CD4-positive, CD25-positive, alpha-beta regulatory T cell (primary cell): ENCODE measurements around the gene CERS6. TPM values are rescaled to one million over a fixed set of nuclear protein-coding genes. Genes with fewer than 3 reads are reported as not detected.

Experiments
- ATAC-seq, 2 donors: fragments of 150-1000 bp; cut with Tn5 transposase; one replicate each; pipeline ENCODE4 v1.10.0; 2021; ENCODE audit warnings: low read depth in 2 of 2, moderate number of reproducible peaks in 2 of 2, moderate library complexity in 1 of 2
- DNase-seq, 3 donors: peaks; one replicate each; pipeline versions ENCODE4 v3.0.0 to v3.0.0-alpha.2; 2012 to 2022; ENCODE audit warnings: mixed read lengths in 1 of 3
- H3K27ac ChIP-seq: one replicate; pipeline ENCODE4 v1.7.0; 2013; ENCODE audit warnings: mild to moderate bottlenecking, low read length; ENCODE audit not compliant: insufficient read depth, poor library complexity, severe bottlenecking
- H3K27me3 ChIP-seq: one replicate; pipeline ENCODE4 v1.7.0; 2013; ENCODE audit warnings: low read length; ENCODE audit not compliant: control insufficient read depth, insufficient read depth
- H3K36me3 ChIP-seq: one replicate; pipeline ENCODE4 v1.7.0; 2013; ENCODE audit warnings: mild to moderate bottlenecking, low read length, moderate library complexity; ENCODE audit not compliant: control insufficient read depth, insufficient read depth
- H3K4me1 ChIP-seq: 2 replicates; pipeline ENCODE4 v1.7.0; 2013; ENCODE audit warnings: mild to moderate bottlenecking, low read length; ENCODE audit not compliant: insufficient read depth, control insufficient read depth, poor library complexity, severe bottlenecking
- H3K4me3 ChIP-seq: one replicate; pipeline ENCODE4 v1.7.0; 2013; ENCODE audit warnings: low read depth, mild to moderate bottlenecking, low read length, moderate library complexity
- H3K9me3 ChIP-seq, 2 experiments: 1 replicate in 1 of 2; 2 replicates in 1 of 2; pipeline ENCODE4 v1.7.0; 2013; ENCODE audit warnings: low read length in 2 of 2, mild to moderate bottlenecking in 1 of 2, moderate library complexity in 1 of 2; ENCODE audit not compliant: control insufficient read depth in 2 of 2
- H3K27ac Mint-ChIP-seq, 3 donors: one replicate each; pipeline ENCODE4 v1.8.0; 2020 to 2022; ENCODE audit warnings: mild to moderate bottlenecking in 3 of 3, mixed read lengths in 3 of 3, moderate library complexity in 2 of 3
- H3K27me3 Mint-ChIP-seq: one replicate; pipeline ENCODE4 v1.8.0; 2022; ENCODE audit warnings: mild to moderate bottlenecking, mixed read lengths
- H3K36me3 Mint-ChIP-seq: one replicate; pipeline ENCODE4 v1.8.0; 2020; ENCODE audit warnings: mixed read lengths
- H3K4me1 Mint-ChIP-seq, 4 donors: one replicate each; pipeline ENCODE4 v1.8.0; 2020 to 2022; ENCODE audit warnings: mixed read lengths in 4 of 4, mild to moderate bottlenecking in 1 of 4
- H3K4me3 Mint-ChIP-seq, 4 donors: one replicate each; pipeline ENCODE4 v1.8.0; 2020 to 2022; ENCODE audit warnings: mild to moderate bottlenecking in 4 of 4, mixed read lengths in 4 of 4, moderate library complexity in 3 of 4
- H3K9me3 Mint-ChIP-seq, 7 donors: one replicate each; pipeline ENCODE4 v1.8.0; 2020 to 2022; ENCODE audit warnings: mixed read lengths in 7 of 7, mild to moderate bottlenecking in 3 of 7, moderate library complexity in 2 of 7
- polyA plus RNA-seq, 4 donors: library from polyadenylated mRNA; unstranded; fragments of 300-500 nt; fragmentation: Illumina TruSeq; gene quantifications; one replicate each; pipeline ENCODE4 v1.2.3, GENCODE V29; 2021
- total RNA-seq: library from RNA; stranded (reverse); gene quantifications from one replicate; pipeline ENCODE4 v1.2.3, GENCODE V29; 2022

Gene CERS6
- total and polyA plus RNA-seq, 5 donors from 2014 or later, result 1.3 to 5.3 (median 3.6) TPM

- Mint-ChIP-seq H3K4me3 (no peak overlapping the region), H3K27me3 (peaks cover 2% of the 10 kb centered on the region), H3K9me3 (no peaks in the 10 kb centered on the region), H3K36me3 (no peaks in the 10 kb centered on the region), H3K4me1 (peaks cover 0 to 2% (median 0%) of the 10 kb centered on the region in 4 donors), H3K27ac (no peak overlapping the region)
- no peaks in the 10 kb centered on the region for H3K27me3 ChIP-seq
- no peaks in the 10 kb centered on the region for H3K36me3 ChIP-seq
- DNase-seq (no peak), ATAC-seq (no peak)
- no peaks in the 10 kb centered on the region for H3K4me1 ChIP-seq
- H3K9me3 ChIP-seq, result no peaks in the 10 kb centered on the region
- no peak overlapping the region for H3K27ac ChIP-seq
- no peak overlapping the region for H3K4me3 ChIP-seq
These were observed 230.6 kb downstream of the CERS6 start for GRCh38 chr2:168686452-168687191.

GRCh38 chr2:168687314-168687713 lies 231.2 kb downstream of the CERS6 start:
- no peak overlapping the region for H3K4me3 ChIP-seq
- H3K4me1 Mint-ChIP-seq, result peaks cover 0 to 2% (median under 1%) of the 10 kb centered on the region in 4 donors
- no peak overlapping the region for H3K27ac ChIP-seq
- DNase-seq (peak in 1 of 3 donors; percentile 14), ATAC-seq (no peak)
- H3K27me3 ChIP-seq, result no peaks in the 10 kb centered on the region
- no peaks in the 10 kb centered on the region for H3K36me3 Mint-ChIP-seq
- no peak overlapping the region for H3K4me3 Mint-ChIP-seq
- H3K36me3 ChIP-seq, result no peaks in the 10 kb centered on the region
- H3K27me3 Mint-ChIP-seq, result peaks cover 5% of the 10 kb centered on the region
- no peak overlapping the region for H3K27ac Mint-ChIP-seq
- H3K9me3 ChIP-seq, result no peaks in the 10 kb centered on the region
- H3K9me3 Mint-ChIP-seq, result no peaks in the 10 kb centered on the region
- no peaks in the 10 kb centered on the region for H3K4me1 ChIP-seq

DNA sequence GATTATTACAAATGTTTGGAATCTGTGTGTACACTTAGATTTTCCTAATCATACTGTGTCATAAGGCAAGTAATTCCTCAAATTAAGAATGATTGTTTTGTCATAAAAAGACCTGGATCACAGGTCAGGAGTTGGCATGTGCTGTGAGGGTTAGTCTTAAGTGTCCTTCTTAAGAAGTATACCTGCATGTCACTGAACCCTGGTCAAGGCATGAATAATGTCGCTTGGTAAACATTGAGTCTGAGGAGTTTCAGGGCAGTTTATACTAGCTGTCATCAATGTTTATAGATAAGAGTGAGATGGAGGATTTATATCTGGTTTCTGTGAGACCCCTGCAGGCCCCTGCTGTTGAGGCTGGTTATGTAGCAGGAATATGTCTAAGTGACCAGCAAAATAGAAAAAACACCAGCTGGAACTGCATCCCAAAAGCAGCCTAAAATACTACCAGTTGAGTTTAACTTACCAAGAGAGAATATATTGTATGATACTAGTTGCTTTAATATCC lies 234.4 kb downstream of the CERS6 start:
- H3K9me3 Mint-ChIP-seq, result no peaks in the 10 kb centered on the region
- Histone ChIP-seq H3K27me3 (no peaks in the 10 kb centered on the region), H3K36me3 (no peaks in the 10 kb centered on the region), H3K9me3 (no peaks in the 10 kb centered on the region), H3K4me3 (no peak overlapping the region), H3K27ac (no peak overlapping the region), H3K4me1 (no peaks in the 10 kb centered on the region)
- no peaks in the 10 kb centered on the region for H3K36me3 Mint-ChIP-seq
- ATAC-seq (no peak), DNase-seq (no peak)
- no peak overlapping the region for H3K27ac Mint-ChIP-seq
- peaks cover 0 to 2% (median under 1%) of the 10 kb centered on the region in 4 donors for H3K4me1 Mint-ChIP-seq
- peaks cover 5% of the 10 kb centered on the region for H3K27me3 Mint-ChIP-seq
- H3K4me3 Mint-ChIP-seq, result no peak overlapping the region

DNA sequence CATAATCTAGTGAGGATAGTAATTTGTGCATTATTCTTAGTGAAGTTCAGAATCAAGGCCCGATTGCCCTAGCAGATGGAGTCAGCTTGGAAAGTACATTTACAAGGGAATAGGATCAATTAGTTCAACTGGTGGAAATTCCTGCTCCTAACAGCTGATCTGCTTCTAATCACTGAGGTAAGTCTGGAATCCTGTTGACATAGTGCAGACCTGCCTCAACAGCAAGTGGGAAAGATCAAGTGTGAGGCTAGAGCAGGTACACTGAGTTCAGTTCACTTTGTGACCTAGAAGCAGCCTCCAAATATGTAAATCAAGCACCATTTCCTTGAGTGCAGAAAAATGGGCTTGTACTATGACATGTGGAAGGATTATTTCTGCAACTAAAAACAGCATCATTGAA lies 235.1 kb downstream of the CERS6 start:
- peaks cover 0 to 2% (median under 1%) of the 10 kb centered on the region in 4 donors for H3K4me1 Mint-ChIP-seq
- H3K27ac Mint-ChIP-seq, result peak overlapping the region in 1 of 3 donors; percentile 32
- no peak overlapping the region for H3K4me3 Mint-ChIP-seq
- peaks cover 2% of the 10 kb centered on the region for H3K36me3 Mint-ChIP-seq
- Histone ChIP-seq H3K27me3 (no peaks in the 10 kb centered on the region), H3K4me1 (no peaks in the 10 kb centered on the region), H3K4me3 (no peak overlapping the region), H3K36me3 (no peaks in the 10 kb centered on the region), H3K9me3 (no peaks in the 10 kb centered on the region), H3K27ac (no peak overlapping the region)
- ATAC-seq, result no peak
- no peak for DNase-seq
- H3K27me3 Mint-ChIP-seq, result peaks cover 5% of the 10 kb centered on the region
- H3K9me3 Mint-ChIP-seq, result peaks cover 0 to 1% (median 0%) of the 10 kb centered on the region in 7 donors

DNA sequence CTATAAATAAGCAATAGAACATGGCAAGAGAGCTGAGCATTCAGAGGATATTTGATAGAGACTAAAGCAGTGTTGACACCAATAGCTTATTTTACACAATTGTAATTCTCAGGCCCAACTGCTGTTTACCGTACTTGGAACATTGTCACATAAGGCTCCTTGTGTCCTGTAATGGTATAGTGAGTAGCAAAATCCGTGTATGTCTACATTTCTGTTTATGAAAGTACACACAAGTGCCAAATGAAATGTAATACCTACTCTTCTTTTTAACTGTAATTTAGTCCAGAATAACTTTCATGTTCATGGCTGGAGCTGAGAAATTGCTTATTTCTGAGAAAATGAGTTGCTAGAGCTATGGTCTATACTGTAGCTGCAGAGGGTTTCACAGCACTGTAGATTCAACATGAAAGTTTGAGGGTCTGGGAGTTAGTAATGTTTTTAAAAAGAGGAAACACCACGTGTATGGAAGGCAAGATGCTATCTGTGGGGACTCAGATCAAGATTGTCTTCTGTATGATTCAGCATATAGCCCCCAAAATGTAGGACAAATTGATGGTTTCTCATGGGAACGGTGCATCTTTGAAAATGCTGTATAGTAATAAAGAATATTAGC lies 236.2 kb downstream of the CERS6 start:
- Mint-ChIP-seq H3K4me1 (peaks cover 0 to 2% (median under 1%) of the 10 kb centered on the region in 4 donors), H3K4me3 (no peak overlapping the region), H3K9me3 (peaks cover 0 to 2% (median 0%) of the 10 kb centered on the region in 7 donors), H3K27me3 (peaks cover 5% of the 10 kb centered on the region), H3K27ac (peak overlapping the region in 1 of 3 donors; percentile 18), H3K36me3 (peaks cover 5% of the 10 kb centered on the region)
- no peak for ATAC-seq
- Histone ChIP-seq H3K9me3 (no peaks in the 10 kb centered on the region), H3K27me3 (no peaks in the 10 kb centered on the region), H3K36me3 (no peaks in the 10 kb centered on the region), H3K4me1 (no peaks in the 10 kb centered on the region), H3K4me3 (no peak overlapping the region), H3K27ac (no peak overlapping the region)
- peak in 1 of 3 donors; percentile 11 for DNase-seq

DNA sequence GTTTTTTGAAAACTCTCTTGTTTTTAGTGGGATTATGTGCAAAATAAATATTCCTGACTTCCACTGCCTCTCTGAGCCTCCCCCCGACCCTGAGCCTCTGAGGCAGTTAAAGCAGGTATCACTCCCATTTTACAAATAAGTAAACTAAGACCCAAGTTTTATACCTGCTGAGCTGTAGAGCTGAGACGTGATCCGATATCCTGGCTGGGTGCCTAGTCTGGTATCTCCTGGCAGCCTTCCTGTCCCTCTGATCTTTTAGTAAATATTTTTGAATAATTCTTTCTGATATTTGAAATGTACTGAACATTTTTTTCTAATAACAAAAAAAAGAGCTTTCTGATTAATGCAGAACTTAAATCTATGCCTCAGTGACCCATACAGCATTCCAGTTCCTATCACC lies 238.1 kb downstream of the CERS6 start:
- Histone ChIP-seq H3K27ac (no peak overlapping the region), H3K4me1 (no peaks in the 10 kb centered on the region), H3K36me3 (no peaks in the 10 kb centered on the region), H3K27me3 (no peaks in the 10 kb centered on the region), H3K4me3 (no peak overlapping the region), H3K9me3 (no peaks in the 10 kb centered on the region)
- ATAC-seq (no peak), DNase-seq (no peak)
- Mint-ChIP-seq H3K27ac (no peak overlapping the region), H3K27me3 (peaks cover 5% of the 10 kb centered on the region), H3K4me3 (no peak overlapping the region), H3K9me3 (peaks cover 0 to 2% (median 0%) of the 10 kb centered on the region in 7 donors), H3K36me3 (peaks cover 9% of the 10 kb centered on the region), H3K4me1 (peaks cover 0 to 2% (median 0%) of the 10 kb centered on the region in 4 donors)

DNA sequence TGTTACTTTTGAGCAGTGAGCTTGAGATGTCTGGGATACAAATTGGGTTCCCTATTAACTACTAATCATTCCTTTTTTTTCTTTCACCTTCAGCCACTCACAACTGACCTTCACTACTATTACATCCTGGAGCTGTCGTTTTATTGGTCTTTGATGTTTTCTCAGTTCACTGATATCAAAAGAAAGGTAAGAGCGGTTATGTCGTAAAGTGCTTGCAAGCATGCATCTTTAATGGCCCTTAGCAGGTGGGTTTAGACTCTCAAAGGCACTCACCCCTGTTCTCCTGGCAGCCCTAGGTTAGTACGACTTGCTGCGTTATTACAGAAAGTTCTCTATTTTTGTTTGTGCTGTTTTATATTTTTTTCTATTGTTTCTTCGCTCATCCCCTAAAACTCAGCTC lies 238.8 kb downstream of the CERS6 start:
- H3K27me3 Mint-ChIP-seq, result peaks cover 5% of the 10 kb centered on the region
- no peak overlapping the region for H3K27ac ChIP-seq
- no peaks in the 10 kb centered on the region for H3K27me3 ChIP-seq
- no peaks in the 10 kb centered on the region for H3K36me3 ChIP-seq
- H3K9me3 Mint-ChIP-seq, result peaks cover 0 to 2% (median 0%) of the 10 kb centered on the region in 7 donors
- H3K4me3 Mint-ChIP-seq, result no peak overlapping the region
- DNase-seq (no peak), ATAC-seq (no peak)
- no peak overlapping the region for H3K27ac Mint-ChIP-seq
- no peaks in the 10 kb centered on the region for H3K4me1 ChIP-seq
- H3K9me3 ChIP-seq, result no peaks in the 10 kb centered on the region
- no peak overlapping the region for H3K4me3 ChIP-seq
- H3K36me3 Mint-ChIP-seq, result peaks cover 9% of the 10 kb centered on the region
- H3K4me1 Mint-ChIP-seq, result peaks cover 0 to 2% (median 0%) of the 10 kb centered on the region in 4 donors
